GM23338 (cell line): ENCODE results near the gene SPATA18.

Source experiments
- EZH2phosphoT487 ChIP-seq: fragments of 200-600 bp; sonication (generic); IDR thresholded peaks from one replicate; pipeline ENCODE4 v1.8.1; 2018; ENCODE audit warnings: antibody characterized with exemption; ENCODE audit not compliant: unreplicated experiment
- TF ChIP-seq, protein P1 (sequence below), 2 experiments: fragments of 200-600 bp in 1 of 2; sonication (generic) in 1 of 2; conservative IDR thresholded peaks; 2 replicates each; pipeline versions ENCODE4 v1.5.1 to v1.6.1; 2016 to 2017; ENCODE audit warnings: antibody characterized with exemption in 2 of 2, low read depth in 2 of 2, mild to moderate bottlenecking in 2 of 2, moderate library complexity in 1 of 2

DNA sequence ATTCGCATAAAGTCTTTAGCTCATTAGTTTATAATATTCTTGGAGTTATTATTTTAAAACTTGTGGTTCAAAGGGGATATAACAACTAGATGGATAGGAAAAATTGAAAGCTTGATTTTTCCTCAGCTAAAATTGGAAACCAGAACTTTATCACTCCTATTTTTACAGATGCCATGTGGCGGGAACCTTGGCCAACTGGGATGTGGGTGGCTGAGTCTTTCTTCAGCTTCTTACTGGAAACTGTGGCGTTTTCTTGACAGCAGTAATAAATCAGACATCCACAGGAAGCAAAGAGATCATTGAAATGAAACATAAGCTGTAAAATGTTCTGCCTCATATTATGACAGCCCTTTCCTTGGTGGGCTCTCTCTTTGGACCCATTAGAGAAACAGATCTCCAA lies 84.1 kb downstream of the SPATA18 start:
- TF ChIP-seq, protein P1, sequence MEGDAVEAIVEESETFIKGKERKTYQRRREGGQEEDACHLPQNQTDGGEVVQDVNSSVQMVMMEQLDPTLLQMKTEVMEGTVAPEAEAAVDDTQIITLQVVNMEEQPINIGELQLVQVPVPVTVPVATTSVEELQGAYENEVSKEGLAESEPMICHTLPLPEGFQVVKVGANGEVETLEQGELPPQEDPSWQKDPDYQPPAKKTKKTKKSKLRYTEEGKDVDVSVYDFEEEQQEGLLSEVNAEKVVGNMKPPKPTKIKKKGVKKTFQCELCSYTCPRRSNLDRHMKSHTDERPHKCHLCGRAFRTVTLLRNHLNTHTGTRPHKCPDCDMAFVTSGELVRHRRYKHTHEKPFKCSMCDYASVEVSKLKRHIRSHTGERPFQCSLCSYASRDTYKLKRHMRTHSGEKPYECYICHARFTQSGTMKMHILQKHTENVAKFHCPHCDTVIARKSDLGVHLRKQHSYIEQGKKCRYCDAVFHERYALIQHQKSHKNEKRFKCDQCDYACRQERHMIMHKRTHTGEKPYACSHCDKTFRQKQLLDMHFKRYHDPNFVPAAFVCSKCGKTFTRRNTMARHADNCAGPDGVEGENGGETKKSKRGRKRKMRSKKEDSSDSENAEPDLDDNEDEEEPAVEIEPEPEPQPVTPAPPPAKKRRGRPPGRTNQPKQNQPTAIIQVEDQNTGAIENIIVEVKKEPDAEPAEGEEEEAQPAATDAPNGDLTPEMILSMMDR (conservative IDR thresholded peaks at IDR 0.05; ENCODE audit: low read depth in 2 of 2): no peak
- TF ChIP-seq EZH2phosphoT487: no peak
